GM21447 (cell line): ENCODE results near the gene P2RY8.
A peak's percentile ranks its signal among the peaks of the same experiment; 100 is the strongest.
"Not testable (repeated sequence)": the region's sequence is repeated elsewhere in the genome, so short reads cannot be mapped to it uniquely, and the experiment has no call there.

Experiments used
- ATAC-seq: cut with Tn5 transposase; IDR thresholded peaks from one replicate; pipeline ENCODE4 v1.9.1; 2021; ENCODE audit not compliant: unreplicated experiment

Gene P2RY8

DNA sequence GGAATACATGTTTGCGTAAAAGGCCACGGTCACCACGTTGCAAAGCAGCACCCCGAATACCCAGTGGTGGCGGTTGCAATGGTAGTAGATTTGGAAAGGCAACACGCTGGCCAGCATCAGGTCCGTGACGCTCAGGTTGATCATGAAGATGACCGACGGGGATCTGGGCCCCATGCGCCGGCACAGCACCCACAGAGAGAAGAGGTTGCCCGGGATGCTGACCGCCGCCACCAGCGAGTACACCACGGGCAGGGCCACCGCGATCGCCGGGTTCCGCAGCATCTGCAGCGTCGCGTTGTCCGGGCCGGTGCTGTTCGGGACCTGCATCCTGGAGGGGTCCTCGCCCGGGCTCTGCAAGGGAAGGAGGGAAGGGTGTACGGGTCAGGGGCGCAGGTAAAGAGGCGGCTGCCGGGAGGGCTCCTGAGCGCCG, 70.7 kb downstream of the P2RY8 start:
- no peak for ATAC-seq

DNA sequence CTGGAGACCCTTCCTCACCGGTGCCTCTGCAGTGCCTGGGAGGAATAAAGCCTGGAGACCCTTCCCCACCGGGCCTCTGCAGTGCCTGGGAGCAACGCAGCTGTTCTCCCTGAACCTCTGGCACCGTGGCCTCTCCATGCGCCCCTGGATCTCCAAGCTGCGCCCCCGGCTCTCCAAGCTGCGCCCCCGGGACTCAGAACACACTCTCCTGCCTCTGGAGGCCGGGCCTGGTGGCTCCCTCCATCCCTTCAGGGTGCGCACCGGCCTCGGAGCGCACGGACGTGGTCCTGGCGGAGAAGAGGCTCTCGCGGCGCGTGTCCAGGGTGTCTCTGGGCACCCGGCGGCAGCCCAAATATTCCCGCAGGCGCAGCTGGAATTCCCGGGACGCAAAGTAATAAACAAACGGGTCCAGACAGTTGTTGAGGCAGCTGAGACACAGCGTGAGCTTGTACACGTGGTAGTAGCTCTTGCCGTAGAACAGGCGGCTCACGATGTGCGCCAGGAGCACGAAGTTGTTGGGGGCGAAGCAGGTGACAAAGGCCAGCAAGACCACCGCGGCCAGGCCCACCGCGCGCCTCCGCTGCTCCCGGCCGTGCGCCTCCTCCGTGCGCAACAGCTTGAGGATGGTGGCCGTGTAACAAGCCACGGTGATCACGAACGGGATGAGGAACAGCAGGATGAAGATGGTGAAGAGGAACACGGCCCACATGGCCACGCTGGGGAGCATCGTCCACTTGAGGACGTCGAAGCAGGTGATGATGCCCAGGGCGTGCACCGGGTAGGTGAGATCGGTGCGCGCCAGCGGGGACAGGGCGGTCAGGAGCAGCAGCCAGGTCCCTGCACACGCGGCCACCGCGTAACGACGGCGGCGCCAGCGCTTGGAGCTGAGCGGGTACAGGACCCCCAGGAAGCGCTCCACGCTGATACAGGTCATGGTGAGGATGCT, 71.4 kb downstream of the P2RY8 start:
- no peak for ATAC-seq

DNA sequence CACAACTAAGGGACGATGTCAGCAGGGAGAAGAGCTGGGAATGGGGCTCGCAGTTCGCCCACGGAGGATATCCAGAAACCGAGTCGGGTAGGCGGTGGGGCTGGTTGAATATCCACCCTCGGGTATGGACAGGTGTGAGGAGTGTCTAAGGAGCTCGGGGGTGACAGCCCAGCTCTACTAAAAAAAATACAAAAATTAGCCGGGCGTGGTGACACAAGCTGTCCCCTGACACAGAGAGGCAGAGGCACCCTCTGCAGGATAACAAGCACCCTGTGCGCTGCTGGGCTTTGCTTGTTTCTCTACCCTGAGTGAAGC, 72.1 kb downstream of the P2RY8 start:
- ATAC-seq: no peak

DNA sequence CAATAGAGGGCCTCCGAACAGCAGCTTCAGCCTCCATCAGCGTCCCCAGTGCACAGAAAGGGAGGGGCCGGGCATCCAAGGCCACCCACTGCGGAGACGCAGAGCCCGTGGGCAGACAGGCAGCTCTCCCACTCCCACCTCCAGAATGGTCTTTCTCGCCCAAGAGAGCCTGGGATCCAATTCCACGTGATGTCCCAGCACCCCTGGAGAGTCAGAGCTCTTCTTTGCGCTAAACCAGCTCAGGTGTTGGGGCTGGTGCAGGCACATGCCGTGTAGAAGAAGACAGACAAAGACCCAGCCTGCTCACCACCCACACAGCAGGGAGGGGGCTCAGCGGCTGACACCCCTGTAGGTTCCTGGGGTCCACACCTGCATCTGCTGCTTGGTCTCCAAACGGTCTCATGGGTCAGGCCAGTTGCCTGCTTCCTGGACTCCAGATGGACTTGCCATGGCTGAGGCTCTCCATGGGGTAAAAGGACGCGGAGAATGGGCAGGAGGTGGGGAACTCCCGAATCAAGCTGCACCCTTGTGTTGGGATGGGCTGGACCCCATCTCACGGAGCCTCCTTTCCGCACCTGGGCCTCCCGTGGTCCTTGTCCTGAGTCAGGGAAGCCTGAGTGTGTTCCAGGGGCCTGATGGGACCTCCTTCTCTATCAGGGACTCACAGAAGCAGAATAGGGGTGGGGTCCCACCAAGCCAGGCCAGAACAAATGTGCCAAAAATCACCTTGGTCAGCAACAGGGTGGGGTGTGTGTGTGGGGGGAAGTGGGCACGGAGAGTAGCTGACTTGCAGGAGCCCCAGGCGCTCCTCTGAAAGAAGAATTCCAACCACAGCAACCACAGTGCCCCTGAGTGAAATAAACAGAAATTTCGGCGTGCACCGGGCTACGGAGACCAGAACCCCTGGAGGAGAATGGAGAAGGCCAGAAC, 72.7 kb downstream of the P2RY8 start:
- no peak for ATAC-seq

DNA sequence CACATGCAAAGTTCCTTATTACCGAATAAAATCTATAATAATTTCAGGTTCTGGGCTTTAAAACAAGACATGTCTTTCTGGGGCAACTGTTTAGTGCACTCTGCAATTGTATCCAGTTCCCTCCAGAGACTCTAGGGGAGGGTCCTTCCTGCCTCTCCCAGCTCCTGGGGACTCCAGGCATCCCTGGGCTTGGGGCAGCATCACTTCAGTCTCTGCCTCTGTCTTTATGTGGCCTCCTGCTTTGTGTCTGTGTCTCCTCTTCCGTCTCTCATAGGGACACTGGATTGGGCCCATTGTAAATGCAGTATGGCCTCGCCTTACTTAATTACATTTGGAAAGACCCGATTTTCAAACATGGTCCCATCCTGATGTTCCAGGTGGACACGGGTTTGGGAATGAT, 73.4 kb downstream of the P2RY8 start:
- no peak for ATAC-seq

DNA sequence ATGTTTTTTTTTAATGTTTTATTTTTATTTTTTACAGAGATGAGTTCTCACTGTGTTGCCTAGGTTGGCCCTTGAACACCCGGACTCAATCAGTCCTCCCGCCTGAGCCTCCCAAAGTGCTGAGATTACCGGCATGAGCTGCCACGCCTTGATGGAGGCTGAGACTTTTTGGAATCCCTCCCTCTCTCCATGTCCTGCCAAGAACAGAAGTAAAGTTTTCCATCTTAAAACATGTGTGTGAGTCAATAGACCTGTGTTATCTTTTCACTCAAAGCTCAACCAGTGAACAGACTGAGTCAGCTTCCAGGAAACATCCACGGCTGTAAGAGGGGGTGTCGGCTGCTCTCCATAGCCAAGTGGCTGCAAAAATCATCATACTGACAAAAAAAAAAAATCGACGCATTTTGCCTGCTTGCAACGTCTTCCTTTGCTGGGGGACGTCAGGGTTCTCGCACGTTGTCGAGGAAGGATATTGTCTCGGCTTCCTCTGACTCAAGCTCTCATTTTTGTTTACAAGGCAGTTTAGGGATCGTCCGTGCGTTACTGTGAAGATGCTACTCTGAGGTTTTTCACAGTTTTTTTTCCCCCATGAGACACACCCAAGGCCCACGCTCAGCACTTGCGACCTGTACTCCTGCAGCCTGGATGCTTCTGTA, 74.3 kb downstream of the P2RY8 start:
- ATAC-seq: no peak

DNA sequence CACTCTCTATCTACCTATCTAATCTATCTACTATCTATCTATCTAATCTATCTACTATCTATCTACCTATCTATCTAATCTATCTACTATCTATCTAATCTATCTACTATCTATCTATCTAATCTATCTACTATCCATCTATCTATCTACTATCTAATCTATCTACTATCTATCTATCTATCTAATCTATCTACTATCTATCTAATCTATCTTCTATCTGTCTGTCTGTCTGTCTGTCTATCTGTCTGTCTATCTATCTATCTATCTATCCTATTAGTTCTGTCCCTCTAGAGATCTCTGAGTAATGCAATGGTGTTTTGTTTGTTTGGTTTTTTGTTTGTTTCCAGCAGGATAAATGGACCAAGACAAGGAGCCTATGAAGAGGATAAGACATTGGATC, 74.9 kb downstream of the P2RY8 start:
- no peak for ATAC-seq

DNA sequence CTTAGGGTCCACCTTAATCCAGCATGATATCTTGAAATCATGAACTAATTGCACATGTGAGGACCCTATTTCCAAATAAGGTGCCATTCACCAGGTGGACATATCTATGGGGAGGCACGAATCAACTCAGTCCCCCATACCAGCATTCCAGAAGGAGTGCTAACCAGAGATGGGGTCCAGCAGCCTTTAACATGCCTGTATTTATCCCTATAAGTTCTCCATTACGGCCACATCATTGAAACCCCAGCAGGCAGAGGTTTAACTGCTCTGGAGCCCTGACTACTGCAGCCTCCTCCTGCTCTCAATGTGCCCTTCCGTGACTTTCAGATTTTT, 81.1 kb downstream of the P2RY8 start:
- no peak for ATAC-seq

DNA sequence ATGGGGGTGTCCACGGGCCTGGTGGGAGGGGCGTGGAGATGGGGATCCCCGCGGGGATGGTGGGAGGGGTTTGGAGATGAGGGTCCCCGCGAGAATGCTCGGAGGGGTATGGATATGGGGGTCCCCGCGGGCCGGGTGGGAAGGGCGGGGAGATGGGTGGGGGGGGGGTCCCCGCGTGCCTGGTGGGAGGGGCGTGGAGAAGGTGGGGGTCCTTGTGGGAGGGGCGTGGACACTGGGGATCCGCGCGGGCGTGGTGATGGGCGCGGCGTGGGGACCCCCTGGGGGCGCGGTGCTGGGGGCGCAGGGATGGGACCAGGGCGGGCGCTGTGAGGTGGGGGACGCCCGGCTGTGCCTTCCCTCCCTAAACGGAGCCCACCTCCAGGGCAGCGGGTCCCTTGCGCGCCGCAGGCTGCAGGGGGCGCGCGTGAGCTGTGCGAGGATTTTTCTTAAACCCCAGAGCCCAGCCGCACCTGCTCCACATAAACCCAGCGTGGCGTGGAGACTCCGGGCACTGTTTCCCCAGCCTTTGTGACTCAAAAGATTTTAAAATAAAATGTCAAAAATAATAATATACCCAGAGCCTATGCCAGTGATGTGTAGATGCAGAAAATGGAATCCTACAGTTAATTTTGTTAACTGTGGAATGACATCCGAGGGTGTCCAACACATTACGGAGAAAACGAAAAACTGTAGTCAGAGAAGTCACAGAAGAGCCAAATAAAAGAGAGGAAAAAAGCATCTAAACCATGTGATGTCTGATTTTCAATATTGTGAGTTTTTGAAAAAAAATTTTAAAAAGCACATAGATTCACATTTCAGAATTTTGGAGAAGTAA, 82.8 kb downstream of the P2RY8 start:
- ATAC-seq: peak; percentile 44

DNA sequence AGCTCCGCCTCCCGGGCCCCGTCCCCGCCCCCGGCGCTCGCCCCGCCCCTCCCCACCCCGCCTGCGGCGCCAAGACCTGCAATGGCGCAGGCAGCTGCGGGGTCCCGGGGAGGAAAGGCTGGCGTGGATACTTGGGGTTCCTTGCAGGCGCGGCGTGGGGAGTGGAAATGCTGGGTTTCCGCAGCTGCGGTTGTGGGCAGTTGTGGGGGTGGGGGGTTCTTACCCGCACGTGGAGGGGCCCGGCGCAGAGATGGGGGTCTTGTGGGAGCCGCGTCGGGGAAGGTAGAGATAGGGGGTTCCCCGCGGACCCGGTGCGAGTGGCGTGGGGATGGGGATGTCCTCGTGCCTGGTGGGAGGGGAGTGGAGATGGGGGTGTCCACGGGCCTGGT, 83.6 kb downstream of the P2RY8 start:
- ATAC-seq: peak; percentile 39

DNA sequence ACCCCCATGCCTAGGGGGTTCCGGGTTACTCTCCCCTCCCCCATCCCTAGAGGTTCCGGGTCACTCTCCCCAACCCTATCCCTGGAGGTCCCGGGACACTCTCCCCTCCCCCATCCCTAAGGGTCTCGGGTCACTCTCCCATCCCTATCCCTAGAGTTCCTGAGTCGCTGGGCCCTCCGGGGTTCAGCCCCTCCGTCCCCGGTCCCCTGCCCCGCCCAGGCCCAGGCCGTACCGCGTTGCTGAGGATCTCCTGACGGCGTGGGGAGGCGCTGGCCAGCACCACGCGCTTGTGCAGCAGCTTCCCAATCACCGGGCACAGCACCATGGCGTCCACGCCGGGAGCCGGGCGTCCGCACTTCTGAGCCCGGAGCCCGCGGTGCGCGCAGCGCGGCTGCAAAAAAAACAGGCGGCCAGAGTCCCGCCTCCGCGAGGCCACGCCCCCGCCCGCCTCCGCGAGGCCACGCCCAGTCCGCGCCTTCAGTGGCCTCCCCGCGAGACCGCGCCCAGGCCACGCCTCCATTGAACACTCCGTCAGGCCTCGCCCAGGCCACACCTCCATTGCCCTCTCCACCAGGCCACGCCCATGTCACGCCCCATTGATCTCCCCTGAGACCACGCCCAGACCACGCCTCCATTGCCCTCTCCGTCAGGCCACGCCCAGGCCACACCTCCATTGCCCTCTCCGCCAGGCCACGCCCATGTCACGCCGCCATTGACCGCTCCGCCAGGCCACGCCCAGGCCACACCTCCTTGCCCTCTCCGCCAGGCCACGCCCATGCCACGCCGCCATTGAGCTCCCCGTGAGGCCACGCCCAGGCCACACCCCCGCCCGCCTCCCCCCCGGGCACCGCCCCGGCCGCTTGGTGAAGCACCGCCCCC, 84.2 kb downstream of the P2RY8 start, which contains the start of gene ASMTL:
Gene ASMTL (minus strand): TSS at position 394 of the 879 bp plus-strand sequence. CDS start 69 bp downstream, at position 325.
- peak; percentile 58 for ATAC-seq

DNA sequence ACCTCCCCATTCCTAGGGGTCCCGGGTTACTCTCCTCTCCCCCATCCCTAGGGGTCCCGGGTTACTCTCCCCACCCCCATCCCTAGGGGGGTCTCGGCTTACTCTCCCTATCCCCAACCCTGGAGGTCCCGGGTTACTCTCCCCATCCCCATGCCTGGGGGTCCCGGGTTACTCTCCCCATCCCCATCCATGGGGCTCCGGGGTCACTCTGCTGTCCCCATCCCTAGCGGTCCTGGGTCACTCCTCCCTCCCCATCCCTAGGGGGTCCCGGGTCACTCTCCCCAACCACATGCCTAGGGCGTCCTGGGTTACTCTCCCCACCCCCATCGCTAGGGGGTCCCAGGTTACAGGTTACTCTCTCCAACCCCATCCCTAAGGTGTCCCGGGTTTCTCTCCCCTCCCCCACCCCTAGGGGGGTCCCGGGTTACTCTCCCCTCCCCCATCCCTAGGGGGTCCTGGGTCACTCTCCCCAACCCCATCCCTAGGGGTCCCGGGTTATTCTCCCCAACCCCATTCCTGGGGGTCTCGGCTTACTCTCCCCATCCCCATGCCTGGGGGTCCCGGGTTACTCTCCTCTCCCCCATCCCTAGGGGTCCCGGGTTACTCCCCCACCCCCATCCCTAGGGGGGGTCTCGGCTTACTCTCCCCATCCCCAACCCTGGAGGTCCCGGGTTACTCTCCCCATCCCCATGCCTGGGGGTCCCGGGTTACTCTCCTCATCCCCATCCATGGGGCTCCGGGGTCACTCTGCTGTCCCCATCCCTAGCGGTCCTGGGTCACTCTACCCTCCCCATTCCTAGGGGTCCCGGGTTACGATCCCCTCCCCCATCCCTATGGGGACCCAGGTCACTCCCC, 85.1 kb downstream of the P2RY8 start:
- ATAC-seq: no peak

DNA sequence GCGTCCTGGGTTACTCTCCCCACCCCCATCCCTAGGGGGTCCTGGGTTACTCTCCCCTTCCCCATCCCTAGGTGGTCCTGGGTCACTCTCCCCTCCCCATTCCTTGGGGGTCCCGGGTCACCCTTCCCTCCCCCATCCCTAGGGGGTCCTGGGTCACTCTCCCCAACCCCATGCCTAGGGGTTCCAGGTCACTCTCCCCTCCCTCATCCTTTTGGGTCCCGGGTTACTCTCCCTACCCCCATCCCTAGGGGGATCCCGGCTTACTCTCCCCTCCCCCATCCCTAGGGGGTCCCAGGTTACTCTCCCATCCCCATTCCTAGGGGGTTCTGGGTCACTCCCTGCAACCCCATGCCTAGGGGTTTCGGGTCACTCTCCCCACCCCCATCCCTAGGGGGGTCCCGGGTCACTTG, 85.7 kb downstream of the P2RY8 start:
- no peak for ATAC-seq

DNA sequence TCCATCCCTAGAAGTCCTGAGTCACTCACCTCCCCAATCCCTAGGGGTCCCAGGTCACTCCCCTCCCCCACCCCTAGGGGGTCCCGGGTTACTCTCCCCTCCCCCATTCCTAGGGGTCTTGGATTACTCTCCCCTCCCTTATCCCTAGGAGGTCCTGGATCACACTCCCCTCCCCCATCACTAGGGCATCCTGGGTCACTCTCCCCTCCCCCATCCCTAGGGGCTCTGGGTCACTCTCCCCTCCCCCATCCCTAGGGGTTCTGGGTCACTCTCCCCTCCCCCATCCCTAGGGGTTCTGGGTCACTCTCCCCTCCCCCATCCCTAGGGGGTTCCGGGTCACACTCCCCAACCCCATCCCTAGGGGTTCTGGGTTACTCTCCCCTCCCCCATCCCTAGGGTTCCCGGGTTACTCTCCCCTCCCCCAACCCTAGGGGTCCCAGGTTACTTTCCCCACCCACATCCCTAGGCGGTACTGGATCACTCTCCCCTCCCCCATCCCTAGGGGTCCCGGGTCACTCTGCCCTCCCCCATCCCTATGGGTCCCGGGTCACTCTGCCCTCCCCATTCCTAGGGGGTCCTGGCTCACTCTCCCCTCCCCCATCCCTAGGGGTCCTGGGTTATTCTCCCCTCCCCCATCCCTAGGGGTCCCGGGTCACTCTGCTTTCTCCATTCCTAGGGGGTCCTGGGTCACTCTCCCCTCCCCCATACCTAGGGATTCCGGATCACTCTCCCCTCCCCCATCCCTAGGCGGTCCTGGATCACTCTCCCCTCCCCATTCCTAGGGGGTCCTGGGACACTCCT, 86.4 kb downstream of the P2RY8 start:
- no peak for ATAC-seq

DNA sequence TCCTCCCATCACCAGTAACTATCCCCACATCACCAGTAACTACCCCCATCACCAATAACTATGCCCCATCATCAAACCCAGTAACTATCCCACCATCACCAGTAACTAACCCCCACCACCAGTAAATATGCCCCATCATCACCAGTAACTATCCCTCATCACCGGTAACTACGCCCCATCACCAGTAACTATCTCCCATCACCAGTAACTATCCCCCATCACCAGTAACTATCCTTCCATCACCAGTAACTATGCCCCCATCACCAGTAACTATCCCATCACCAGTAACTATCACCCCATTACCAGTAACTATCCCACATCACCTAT, 87.2 kb downstream of the P2RY8 start:
- ATAC-seq: no peak

DNA sequence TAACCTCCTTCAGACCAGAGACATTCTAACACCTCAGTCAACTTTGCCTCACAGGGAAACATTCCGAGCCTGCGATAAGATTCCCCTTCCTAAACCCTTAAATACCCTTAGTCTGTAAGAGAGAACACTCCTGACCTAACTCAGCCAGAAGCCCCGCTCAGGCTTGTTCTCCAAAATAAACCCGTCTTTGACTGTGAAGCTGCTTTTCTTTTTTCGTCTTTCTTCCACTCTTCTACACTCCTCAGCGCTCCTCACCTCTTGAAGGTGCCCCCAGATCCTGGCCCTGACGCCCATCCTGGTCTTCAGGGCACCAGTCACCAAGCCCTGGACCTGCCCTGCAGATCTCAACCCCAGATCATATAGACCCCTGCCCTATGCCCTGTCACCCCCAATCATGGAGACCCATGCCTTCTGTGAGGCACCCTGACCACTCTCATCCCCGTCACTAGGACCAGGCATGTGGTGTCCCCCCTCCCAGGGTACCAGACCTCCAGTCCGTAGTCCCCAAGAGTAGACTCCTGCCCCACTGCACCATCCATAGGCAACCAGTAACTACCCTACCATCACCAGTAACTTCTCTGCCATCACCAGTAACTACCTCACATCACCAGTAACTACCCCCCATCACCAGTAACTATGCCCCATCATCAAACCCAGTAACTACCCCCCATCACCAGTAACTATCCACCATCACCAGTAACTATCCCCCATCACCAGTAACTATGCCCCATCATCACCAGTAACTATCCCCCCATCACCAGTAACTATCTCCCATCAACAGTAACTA, 87.8 kb downstream of the P2RY8 start:
- ATAC-seq: no peak

DNA sequence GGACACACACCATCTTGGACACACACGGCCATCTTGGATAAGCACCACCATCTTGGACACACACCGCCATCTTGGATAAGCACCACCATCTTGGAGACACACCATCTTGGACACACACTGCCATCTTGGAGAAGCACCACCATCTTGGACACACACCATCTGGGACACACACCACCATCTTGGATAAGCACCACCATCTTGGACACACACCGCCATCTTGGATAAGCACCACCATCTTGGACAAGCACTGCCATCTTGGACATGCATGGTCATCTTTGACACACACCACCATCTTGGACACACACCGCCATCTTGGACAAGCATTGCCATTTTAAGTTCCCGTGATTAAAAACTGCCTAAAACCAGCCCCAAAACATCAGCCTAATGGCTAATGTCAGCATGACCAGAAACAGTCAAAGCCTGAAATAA, 88.4 kb downstream of the P2RY8 start:
- not testable (repeated sequence) for ATAC-seq
